Thoracic aorta (tissue), 2 donors: ENCODE measurements around the gene COQ7. TPM values are rescaled to one million over a fixed set of nuclear protein-coding genes. Genes with fewer than 3 reads are reported as not detected.

ENCODE experiments used
- ATAC-seq: fragments of 150-250 bp; one replicate; pipeline ENCODE4 v1.8.0; 2017; ENCODE audit warnings: low read depth; ENCODE audit not compliant: insufficient number of reproducible peaks, low FRiP score
- DNase-seq: peaks from one replicate; pipeline ENCODE4 v3.0.0-alpha.2; 2020; ENCODE audit warnings: low spot score
- H3K27ac ChIP-seq, 2 donors: fragments of 200-600 bp; sonication (generic); 1 replicate in 1 of 2; 2 replicates in 1 of 2; pipeline ENCODE4 v1.5.1; 2016; ENCODE audit warnings: mild to moderate bottlenecking in 2 of 2, moderate library complexity in 2 of 2
- H3K27me3 ChIP-seq: fragments of 200-600 bp; sonication (generic); replicated peaks from 2 replicates; pipeline ENCODE4 v1.6.0; 2016; ENCODE audit warnings: mild to moderate bottlenecking; ENCODE audit not compliant: insufficient read depth
- H3K36me3 ChIP-seq: fragments of 200-600 bp; sonication (generic); one replicate; pipeline ENCODE4 v1.5.1; 2016
- H3K4me1 ChIP-seq, 2 donors: fragments of 200-600 bp; sonication (generic); 1 replicate in 1 of 2; 2 replicates in 1 of 2; pipeline versions ENCODE4 v1.5.1 to v1.6.0; 2016; ENCODE audit warnings: low read depth in 2 of 2, mild to moderate bottlenecking in 1 of 2; ENCODE audit not compliant: control insufficient read depth in 1 of 2
- H3K4me3 ChIP-seq: fragments of 200-600 bp; sonication (generic); 2 replicates; pipeline ENCODE4 v1.5.1; 2016; ENCODE audit warnings: mild to moderate bottlenecking
- H3K9me3 ChIP-seq: fragments of 200-600 bp; sonication (generic); 2 replicates; pipeline ENCODE4 v1.5.1; 2016
- total RNA-seq, 2 donors: library from RNA; depleted of rRNA; stranded (reverse); fragments of >200 nt; gene quantifications; one replicate each; pipeline versions ENCODE4 v1.1.0 to v1.2.3, GENCODE V29; 2016
- TF ChIP-seq, protein P1 (sequence below): fragments of 200-600 bp; sonication (generic); IDR thresholded peaks from one replicate; pipeline ENCODE4 v1.5.1; 2019; ENCODE audit warnings: antibody characterized with exemption

The COQ7 gene
- total RNA-seq, 2 donors from 2014 or later, result 15.4 to 18.3 TPM

DNA sequence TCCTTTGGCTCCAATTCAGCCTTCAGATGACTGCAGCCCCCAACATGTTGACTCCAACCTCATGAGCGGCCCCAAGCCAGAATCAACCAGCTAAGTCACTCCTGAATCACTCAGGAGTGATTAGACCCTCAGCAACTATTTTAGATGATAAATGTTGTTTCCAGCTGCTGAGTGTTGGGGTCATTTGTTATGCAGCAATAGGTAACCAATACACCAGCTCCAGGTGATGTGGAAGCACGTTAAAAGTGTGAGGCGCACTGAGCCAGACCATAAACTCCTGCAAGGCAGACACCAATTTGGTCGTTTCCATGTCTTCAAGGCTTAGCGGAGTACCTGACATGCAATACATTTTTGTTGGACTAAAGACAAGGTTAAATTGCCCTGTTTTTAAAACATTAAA lies 17.5 kb downstream of the COQ7 start:
- DNase-seq (no peak), ATAC-seq (no peak)
- H3K36me3 ChIP-seq, result peaks cover 3% of the 10 kb centered on the region
- no peaks in the 10 kb centered on the region for H3K9me3 ChIP-seq
- no peak overlapping the region for H3K27ac ChIP-seq
- no peak overlapping the region for H3K4me3 ChIP-seq
- H3K27me3 ChIP-seq, result no peaks in the 10 kb centered on the region
- peaks cover 0 to 9% of the 10 kb centered on the region in 2 donors for H3K4me1 ChIP-seq
- TF ChIP-seq, protein P1, sequence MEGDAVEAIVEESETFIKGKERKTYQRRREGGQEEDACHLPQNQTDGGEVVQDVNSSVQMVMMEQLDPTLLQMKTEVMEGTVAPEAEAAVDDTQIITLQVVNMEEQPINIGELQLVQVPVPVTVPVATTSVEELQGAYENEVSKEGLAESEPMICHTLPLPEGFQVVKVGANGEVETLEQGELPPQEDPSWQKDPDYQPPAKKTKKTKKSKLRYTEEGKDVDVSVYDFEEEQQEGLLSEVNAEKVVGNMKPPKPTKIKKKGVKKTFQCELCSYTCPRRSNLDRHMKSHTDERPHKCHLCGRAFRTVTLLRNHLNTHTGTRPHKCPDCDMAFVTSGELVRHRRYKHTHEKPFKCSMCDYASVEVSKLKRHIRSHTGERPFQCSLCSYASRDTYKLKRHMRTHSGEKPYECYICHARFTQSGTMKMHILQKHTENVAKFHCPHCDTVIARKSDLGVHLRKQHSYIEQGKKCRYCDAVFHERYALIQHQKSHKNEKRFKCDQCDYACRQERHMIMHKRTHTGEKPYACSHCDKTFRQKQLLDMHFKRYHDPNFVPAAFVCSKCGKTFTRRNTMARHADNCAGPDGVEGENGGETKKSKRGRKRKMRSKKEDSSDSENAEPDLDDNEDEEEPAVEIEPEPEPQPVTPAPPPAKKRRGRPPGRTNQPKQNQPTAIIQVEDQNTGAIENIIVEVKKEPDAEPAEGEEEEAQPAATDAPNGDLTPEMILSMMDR, result no peak

DNA sequence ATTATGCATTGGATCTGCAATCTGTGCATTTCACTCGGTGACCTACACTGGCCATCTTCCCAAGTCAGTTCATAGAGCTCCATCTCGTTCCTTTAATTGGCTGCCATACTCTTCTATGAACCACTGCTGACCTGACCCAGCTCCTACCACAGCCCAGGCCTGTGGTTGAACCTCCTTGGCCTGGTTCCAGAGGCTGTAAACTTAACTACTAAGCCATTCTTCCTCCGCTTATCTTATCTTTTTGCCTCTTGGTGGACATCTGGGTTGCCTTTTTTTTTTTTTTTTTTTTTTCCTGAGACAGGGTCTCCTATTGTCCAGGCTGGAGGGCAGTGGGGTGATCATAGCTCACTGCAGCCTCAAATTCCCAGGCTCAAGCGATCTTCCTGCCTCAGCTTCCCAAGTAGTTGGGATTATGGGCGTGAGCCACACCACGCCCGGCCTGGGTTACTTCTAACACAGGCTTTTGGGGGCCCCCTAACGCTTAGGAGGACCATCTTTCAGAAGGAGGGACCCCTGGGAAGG lies 18.3 kb downstream of the COQ7 start:
- H3K27me3 ChIP-seq, result no peaks in the 10 kb centered on the region
- H3K4me1 ChIP-seq, result peaks cover 0 to 9% of the 10 kb centered on the region in 2 donors
- ATAC-seq, result no peak
- no peak overlapping the region for H3K27ac ChIP-seq
- peaks cover 3% of the 10 kb centered on the region for H3K36me3 ChIP-seq
- no peak overlapping the region for H3K4me3 ChIP-seq
- H3K9me3 ChIP-seq, result no peaks in the 10 kb centered on the region
- DNase-seq, result no peak
- TF ChIP-seq, protein P1, result no peak

DNA sequence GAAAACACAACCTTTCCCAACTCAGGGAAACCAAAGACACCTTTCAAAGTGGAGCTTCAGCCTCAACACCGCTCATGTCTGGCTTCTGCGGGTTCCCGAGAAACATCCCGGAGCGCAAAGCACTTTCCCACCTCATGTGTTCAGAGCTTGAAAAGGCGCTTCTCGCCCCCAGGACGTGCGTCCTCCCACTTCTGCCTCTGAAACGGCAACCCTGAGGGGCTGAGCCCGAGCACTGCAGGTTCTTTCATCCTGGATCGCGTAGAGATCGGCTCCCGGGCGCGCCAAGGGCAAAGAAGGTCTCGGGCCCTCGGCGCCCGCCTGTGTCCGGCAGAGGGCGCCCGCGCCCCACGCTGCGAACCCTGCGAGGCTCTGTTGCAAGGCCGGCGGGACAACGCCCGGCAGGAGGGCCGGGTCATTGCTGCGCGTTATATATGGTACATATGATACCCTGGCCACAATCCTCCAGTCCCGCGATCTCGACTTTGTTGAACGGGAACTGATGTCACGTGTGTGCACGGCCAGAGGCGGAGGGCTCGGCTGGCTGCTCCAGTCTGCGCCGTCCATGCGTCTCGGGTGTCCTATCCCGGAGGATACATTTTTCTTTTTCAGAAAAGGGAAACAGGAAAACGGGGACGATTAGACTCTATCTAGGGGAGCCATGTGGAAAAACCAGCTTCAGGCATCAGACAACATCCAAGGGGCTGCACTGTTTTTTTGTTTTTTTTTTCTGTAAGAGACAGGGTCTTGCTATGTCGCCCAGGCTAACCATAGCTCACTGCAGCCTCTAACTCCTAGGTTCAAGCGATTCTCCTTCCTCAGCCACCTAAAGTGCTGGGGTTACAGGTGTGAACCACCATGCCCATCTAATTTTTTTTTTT lies 19.1 kb downstream of the COQ7 start:
- no peak overlapping the region for H3K27ac ChIP-seq
- H3K36me3 ChIP-seq, result no peaks in the 10 kb centered on the region
- peak; percentile 22 for ATAC-seq
- DNase-seq, result peak; percentile 41
- H3K9me3 ChIP-seq, result no peaks in the 10 kb centered on the region
- peak overlapping the region; percentile 71 for H3K4me3 ChIP-seq
- peaks cover 0 to 9% of the 10 kb centered on the region in 2 donors for H3K4me1 ChIP-seq
- TF ChIP-seq, protein P1, result peak; percentile 98
- no peaks in the 10 kb centered on the region for H3K27me3 ChIP-seq

DNA sequence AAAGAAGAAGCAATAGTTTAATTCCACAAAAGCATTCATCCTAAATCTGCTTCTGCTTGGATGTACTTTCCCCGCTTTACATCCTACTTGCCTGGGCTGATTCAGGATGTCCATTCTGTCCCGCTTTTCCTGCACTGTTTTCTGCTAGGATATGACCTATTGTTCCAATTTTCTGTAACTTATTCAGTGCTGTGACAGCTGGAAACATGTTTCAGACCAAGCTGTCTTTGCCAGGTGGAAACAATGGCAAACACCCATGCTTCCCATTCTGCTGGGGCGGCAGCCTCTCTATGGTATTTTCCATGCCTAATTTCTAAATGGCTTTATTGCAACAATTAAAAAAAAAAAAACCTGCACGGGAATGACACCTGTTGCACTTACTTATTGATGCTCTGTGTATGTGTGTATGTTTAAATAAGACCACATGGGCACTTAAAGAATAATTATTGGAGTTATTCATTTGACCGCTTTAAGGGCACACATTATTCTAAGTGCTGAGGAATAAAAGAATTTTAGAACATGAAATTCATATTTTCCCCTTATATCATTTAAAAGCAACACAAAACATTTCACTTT lies 21.0 kb downstream of the COQ7 start:
- TF ChIP-seq, protein P1, result no peak
- Histone ChIP-seq H3K9me3 (no peaks in the 10 kb centered on the region), H3K4me3 (no peak overlapping the region), H3K27me3 (no peaks in the 10 kb centered on the region), H3K27ac (no peak overlapping the region), H3K36me3 (no peaks in the 10 kb centered on the region), H3K4me1 (peaks cover 0 to 9% of the 10 kb centered on the region in 2 donors)
- ATAC-seq (no peak), DNase-seq (no peak)

DNA sequence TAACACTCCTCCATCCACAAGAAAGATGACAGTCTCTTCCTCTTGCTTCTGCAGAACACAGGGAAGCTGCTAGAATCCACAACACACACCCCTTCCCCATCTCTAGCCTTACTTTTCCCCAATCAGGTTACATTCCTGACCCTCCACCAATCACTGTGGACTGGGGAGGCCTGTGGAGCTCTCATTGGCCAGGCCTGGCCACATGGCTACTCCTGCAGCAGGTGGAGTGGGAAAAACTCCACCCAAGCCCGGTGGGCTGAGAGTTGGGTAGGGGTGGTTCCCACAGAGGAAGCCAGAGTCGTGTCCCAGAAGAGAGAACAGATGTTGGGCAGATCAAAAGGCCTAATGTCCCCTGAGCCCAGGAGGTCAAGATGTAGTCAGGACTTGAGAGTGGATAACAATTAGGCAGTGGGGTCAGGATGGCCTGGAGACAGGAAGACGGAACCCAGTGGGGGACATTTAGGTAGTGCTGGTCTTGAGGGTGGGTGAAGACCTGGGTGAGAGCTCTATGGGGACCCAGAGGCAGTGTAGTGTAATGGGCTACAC lies 22.1 kb downstream of the COQ7 start:
- H3K27ac ChIP-seq, result no peak overlapping the region
- no peaks in the 10 kb centered on the region for H3K36me3 ChIP-seq
- no peaks in the 10 kb centered on the region for H3K27me3 ChIP-seq
- H3K9me3 ChIP-seq, result no peaks in the 10 kb centered on the region
- ATAC-seq (no peak), DNase-seq (no peak)
- peaks cover 0 to 9% of the 10 kb centered on the region in 2 donors for H3K4me1 ChIP-seq
- TF ChIP-seq, protein P1, result no peak
- no peak overlapping the region for H3K4me3 ChIP-seq
